ENCODE data around the gene UBE3C.
"Not testable (repeated sequence)": the region's sequence is repeated elsewhere in the genome, so short reads cannot be mapped to it uniquely, and the experiment has no call there.

The UBE3C gene

DNA sequence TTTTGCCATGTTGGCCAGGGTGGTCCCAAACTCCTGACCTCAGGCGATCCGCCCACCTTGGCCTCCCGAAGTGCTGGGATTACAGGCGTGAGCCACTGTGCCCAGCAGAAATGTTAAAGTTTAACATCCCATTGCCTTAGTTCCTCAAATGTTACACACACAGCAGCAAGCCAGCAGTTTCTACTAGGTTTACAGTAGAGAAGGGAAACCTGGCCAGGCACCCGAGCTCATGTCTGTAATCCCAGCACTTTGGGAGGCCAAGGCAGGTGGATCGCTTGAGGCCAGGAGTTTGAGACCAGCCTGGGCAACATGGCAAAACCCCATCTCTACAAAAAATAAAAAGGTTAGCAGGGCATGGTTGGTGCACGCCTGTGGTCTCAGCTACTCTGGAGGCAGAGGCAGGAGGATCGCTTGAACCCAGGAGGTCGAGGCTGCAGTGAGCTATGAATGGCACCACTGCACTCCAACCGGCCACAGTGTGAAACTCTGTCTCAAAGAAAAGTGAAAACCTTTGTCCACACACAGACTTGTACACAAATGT, 135.4 kb downstream of the UBE3C start:
- not testable (repeated sequence) for DNase-seq

- DNase-seq: no peak
Observed at GRCh38 chr7:157274991-157275427, 136.3 kb downstream of the UBE3C start.

DNA sequence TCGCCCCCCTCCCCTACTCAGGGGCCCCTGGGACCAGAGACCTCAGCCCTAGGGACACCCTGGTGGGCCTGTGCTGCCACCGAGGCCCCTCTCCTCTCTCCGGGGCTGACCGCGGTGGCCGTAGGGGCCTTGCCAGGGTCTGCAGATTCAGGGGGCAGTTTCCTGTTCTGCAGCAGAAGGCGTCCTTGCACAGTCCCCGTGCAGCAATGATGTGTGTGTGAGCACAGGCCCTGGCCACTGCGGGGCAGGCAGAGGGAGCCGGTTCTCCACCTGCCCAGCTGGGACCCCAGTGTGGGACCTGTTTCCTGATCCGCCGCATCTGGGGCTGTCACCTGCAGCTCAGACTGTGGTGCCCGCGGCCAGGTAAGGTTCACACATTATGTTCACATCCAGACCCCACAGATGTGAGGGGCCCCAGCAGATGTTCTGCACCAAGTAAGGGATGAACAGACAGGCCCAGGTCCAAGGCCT, 137.4 kb downstream of the UBE3C start:
- DNase-seq: no peak

GRCh38 chr7:157276731-157277562, 138.2 kb downstream of the UBE3C start:
- DNase-seq: peak; percentile 71

DNA sequence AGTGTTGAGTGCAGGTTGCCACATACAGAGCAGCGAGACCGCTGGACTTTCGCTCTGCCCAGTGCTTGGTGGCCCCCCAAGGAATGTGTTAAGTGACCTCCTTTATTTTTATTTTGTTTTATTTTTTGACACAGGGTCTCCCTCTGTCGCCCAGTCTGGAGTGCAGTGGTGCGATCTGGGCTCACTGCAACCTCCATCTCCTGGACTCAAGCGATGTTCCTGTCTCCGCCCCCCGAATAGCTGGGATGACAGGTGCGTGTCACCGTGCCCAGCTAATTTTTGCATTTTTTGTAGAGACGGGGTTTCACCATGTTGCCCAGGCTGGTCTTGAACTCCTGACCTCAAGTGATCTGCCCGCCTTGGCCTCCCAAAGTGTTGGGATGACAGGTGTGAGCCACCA, 138.8 kb downstream of the UBE3C start:
- not testable (repeated sequence) for DNase-seq

DNA sequence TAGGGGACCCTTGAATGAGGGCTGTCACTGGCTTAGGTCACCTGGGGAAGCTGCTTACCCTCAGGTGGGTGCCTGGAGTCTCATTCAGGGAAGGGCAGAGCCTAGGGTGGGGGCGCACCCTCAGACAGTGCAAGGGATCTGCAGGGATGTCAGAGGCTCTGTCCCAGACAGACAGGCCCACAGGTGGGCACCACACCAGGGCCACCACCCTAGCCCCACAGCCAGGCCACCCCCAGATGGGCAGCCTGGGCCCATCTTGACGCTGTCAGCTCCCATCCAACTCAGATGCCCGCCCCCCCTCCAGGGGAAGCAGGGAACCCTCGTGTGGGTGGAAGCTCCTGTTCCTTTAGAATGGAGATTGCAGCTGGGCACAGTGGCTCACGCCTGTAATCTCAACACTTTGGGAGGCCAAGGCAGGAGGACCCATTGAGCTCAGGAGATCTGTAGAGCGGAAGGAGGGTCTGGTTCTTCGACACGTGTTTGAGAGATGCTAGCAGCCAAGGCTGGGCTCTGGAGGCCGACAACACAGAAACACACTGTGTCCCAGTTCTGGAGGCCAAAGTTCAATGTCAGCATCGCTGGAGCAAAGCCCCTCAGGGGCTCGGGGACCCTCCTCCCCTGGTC, 139.6 kb downstream of the UBE3C start:
- no peak for DNase-seq

- no peak for DNase-seq
Observed at GRCh38 chr7:157278791-157279724, 140.3 kb downstream of the UBE3C start.

- DNase-seq: no peak
Observed at GRCh38 chr7:157279741-157280215, 141.1 kb downstream of the UBE3C start.

DNA sequence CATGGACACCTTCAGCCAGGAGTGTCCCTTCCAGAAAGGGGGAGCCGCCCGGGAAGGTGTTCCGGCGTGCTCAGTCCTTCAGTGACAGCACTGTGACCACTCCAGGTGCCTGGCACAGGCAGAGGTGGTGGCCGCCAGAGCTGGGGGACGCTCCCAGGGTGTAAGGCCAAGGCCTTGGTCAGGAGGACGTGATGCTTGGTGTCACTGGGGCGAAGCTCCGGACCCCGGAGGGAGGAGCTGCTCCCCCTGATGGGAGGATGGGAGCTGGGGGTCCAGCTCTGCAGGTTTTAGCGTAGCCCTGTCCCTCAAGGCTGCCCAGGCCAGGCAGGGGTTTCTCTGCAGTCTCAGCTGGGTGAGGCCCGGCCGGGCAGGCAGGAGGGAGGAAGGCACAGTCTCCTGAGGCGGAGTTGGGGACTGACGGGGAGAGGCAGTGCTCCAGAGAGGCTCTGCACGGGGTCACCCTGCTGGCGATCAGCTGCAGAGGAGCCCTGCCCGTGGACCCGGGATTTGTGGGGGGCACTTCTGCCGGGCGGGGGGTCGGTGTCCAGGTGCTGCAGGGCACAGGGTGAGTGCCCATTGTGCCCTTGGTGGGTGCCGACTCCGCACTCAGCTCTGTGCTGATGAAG, 141.6 kb downstream of the UBE3C start:
- DNase-seq: no peak

- DNase-seq: no peak
Observed at GRCh38 chr7:157281221-157281998, 142.7 kb downstream of the UBE3C start.

GRCh38 chr7:157282141-157282801, 143.5 kb downstream of the UBE3C start:
- no peak for DNase-seq

DNA sequence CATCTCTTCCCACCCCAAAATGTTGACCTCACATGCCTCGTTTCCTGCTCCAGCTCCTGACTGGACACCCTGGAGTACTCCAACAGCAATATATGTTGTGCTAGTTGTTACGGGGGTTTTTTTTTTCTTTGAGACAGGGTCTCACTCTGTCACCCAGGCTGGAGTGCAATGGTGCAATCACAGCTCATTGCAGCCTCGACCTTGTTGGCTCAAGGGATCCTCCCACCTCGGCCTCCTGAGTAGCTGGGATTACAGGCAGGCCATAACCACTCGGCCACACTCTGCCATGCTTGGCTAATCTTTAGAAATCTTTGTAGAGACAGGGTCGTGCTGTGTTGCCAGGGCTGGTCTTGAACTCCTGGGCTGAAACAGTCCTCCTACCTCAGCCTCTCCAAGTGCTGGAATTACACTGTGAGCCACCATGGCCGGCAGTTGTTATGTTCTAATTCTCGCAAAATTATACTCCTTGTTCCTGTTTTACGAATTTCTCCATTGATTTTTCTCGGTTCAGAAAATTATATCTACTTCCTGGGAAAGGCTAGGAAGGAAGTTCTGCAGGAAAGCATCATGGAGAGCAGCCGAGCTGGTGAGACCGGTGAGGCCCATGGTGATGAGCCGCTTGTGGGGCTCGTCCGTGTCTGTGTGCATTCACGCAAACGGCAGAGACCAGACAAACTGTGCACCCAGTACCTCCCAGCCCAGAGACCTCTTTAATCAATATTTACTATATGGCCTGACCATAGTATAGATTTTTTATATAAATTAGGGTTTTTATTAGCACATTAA, 145.7 kb downstream of the UBE3C start:
- no peak for DNase-seq

DNA sequence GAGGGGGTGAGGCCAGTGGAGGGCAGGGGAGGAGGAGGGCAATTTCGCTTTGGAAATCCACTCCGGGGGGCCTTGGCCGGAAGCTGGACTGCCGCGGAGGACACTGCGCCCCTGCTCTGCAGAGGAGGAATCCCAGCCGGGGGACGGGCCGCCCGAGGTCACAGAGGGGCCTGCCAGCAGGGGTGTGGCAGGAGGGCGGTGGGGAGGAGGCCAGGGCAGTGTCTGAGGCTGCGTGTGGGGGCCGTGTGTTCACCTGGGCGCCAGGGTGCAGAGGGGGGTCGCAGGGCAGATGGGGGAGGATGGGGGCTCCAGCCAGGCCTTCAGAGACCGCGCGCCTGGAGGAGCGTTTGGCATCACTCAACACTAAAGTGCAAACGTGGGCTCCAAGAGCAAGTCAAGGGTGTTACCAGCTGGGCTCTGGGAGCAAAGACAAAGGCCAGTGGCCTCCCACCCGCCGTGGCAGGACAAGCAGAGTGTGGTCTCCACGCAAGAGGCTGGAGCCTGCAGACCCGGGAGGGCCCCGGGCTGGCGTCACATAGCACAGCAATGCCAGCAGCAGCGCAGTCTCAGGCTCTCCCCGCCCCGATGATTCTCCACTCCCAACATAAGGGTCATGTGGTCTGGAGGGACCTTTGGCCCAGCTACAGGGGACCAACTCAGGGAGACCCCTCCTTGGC, 152.8 kb downstream of the UBE3C start:
- no peak for DNase-seq

GRCh38 chr7:157292258-157292657, 153.5 kb downstream of the UBE3C start:
- no peak for DNase-seq

DNA sequence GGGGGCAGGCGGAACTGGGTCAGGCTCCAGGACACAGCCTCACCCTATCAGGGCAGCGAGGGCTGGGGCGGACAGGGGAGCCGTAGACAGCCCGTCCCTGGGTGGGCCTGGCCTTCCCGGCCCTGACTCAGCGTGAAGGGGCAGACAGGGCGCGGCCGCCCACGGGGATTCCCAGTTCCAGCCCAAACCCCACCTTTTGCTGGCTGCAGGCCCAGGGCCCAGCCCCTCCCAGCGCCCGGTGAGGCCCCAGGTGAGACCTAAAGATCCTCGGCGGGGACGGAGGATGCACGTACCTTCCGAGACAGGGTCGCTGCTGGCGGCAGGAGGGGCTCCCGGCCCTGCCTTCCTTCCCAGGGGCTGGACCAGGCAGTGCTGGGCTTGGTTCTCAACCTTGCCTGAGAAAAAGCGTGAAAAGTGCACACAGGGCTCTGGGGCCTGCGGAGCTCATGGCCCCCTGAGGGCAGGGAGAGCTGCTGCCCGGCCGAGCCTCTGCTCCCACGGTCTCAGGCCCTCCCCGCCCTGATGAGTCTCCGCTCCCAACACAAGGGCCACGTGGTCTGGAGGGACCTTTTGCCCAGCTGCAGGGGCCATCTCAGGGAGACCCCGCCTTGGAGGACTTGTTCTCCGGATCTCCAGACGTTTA, 154.2 kb downstream of the UBE3C start:
- no peak for DNase-seq

GRCh38 chr7:157293413-157293788, 154.7 kb downstream of the UBE3C start:
- no peak for DNase-seq

GRCh38 chr7:157294773-157295172, 156.0 kb downstream of the UBE3C start:
- no peak for DNase-seq

- DNase-seq: no peak
Observed at GRCh38 chr7:157295338-157295737, 156.6 kb downstream of the UBE3C start.

- no peak for DNase-seq
Observed at GRCh38 chr7:157297185-157297584, 158.5 kb downstream of the UBE3C start.
